GM12891 (cell line): ENCODE results near the gene SLC8B1.

Experiments
- POLR2A ChIP-seq: IDR thresholded peaks from 2 replicates; pipeline ENCODE4 v1.6.1; 2011; ENCODE audit warnings: low read depth, low read length, control low read depth
- TAF1 ChIP-seq: IDR thresholded peaks from 2 replicates; pipeline ENCODE4 v1.6.1; 2011; ENCODE audit warnings: low read depth, low read length, control low read depth

GRCh38 chr12:113298472-113298817 lies 36.5 kb downstream of the SLC8B1 start:
- TF ChIP-seq POLR2A (no peak), TAF1 (no peak)
